Cerebellar cortex (tissue), 1 donor: ENCODE data around the gene DISP1.

Source experiments
- DNase-seq: peaks from one replicate; pipeline ENCODE4 v3.0.0-alpha.2; 2015; ENCODE audit warnings: low spot score

DISP1 gene

GRCh38 chr1:222814536-222815439, at the start of gene DISP1:
TSS of gene DISP1 (plus strand) at chr1:222815039. CDS start at chr1:222942824, 127,785 bp downstream.
- DNase-seq = peak; percentile 81

DNA sequence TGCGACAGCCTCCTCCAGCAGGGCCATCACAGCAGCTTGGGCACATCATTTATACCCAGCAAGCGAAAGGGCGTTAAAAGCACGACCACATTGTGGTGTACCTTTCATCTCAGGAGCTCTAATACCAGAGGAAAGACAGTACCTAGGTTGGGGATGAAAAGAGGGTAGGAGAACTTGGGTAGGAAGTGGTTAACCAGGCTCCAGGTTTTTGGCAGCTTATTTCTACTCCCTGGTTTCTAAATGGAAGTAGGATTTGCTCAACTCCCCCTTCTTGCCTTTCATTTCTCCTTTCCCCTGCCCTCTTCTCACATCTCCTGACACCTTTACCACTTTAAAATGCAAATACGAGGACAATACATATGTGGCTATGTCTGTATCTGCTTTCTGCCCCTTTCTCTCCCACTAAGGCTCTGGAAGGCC, 47.7 kb upstream of the DISP1 start:
- no peak for DNase-seq

- DNase-seq = no peak
These were observed 46.2 kb upstream of the DISP1 start for GRCh38 chr1:222768592-222768991.

- DNase-seq = no peak
These were observed 45.7 kb upstream of the DISP1 start for GRCh38 chr1:222769181-222769580.

DNA sequence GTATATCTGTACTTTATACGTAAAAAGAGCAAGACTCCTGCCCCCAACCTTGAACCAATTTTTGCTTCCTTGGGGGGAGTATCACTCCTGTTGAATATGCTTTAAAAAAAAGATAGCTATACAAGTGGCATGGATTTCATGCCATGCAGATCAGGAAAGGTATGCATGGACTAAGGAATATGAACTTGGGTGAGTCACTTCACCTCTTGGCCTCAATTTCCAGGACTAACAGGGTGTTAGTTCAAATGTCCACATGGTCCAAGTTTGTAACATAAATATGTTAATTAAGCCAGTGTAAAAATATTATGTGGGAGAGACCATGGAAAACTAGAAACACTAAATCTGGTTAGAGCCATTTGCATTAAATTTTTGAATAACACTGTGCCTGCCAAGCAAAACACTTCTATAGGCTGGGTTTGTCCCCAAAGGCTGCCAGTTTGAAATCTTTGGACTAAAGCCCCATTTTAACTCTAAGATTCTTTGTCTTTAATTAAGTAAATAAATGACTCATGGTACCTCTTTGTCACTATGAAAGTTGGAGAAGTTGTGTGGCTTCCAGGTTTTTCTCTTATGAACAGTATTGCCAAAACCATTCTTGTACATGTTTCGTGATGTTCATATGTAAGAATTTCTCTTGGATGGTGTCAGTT, 44.7 kb upstream of the DISP1 start:
- no peak for DNase-seq

- DNase-seq = peak; percentile 85
These were observed 41.9 kb upstream of the DISP1 start for GRCh38 chr1:222772996-222773379.

DNA sequence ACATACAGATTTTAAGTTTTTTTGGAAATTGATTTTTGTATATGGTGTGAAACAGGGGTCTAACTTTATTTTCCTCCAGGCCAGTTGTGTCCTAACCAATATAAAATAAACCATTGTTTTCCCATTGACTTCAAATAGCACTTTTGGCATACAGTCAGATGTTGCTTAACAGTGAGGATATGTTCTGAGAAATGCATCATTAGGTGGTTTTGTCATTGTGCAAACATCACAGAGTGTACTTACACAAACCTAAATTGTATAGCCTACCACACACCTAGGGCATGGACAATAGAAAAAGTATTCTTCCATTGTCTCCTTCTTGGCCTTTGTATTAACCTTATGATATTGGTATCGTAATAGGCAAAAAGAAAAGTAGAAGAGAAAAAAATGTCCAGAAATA, 37.4 kb upstream of the DISP1 start:
- no peak for DNase-seq

DNA sequence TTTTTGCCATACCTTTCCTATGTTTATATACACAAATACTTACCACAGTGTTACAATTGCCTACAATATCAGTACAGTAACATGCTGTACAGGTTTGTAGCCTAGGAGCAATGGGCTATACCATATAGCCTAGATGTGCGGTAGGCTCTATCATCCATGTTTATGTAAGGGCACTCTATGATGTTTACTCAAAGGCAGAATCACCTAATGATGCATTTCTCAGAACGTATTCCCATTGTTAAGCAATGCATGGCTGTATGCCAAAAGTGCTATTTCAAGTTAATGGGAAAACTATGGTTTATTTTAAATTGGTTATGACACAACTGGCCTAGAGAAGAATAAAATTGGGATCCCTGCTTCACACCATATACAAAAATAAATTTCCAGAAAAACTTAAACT, 36.9 kb upstream of the DISP1 start:
- DNase-seq = no peak

DNA sequence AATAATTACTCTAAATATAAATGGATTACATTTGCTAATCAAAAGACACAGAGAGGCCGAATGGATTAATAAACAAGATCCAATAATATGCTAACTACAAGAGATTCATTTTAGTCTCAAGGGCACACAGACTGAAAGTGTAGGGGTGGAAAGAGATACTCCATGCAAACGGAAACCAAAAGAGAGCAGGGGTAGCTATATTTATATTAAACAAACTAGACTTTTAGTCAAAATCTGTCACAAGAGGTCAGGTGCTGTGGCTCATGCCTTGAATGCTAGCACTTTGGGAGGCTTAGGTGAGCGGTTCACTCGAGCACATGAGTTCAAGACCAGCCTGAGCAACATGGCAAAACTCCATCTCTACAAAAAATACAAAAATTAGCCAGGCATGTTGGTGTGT, 33.6 kb upstream of the DISP1 start:
- DNase-seq = no peak

DNA sequence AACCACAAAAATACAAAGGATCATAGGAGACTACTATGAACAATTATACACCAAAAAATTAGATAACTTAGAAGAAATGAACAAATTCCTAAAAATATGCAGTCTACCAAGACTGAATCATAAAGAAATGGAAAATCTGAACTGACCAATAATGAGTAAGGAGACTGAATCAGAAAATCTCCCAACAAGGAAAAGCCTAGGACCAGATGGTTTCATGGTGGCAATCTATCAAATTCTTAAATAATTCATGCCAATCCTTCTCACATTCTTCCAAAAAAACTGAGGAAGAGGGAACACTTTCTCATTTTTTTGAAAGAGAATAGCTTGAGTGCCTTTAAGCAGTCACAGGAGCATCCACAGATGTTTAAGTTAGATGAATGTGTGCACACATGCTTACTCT, 31.8 kb upstream of the DISP1 start:
- no peak for DNase-seq

GRCh38 chr1:222784371-222784770, 30.5 kb upstream of the DISP1 start:
- no peak for DNase-seq

DNA sequence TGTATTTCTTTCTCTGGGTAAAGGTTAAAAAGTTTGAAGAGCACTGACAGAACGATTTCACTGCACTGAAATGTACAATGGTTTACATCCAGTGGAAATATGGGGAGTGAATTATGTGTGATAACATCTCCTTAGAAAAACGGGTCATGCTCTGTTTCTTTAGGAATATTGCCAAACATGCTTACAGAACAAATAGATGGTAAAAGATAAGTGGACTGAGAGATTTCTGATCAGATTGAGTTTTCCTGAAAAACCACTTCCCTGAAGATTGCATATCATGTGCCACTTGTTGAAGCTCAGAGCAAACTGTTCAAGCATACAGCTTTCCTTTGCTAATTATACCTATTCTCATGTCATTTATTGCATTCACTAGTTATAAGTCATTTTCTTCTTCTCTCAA, 29.9 kb upstream of the DISP1 start:
- DNase-seq = no peak

DNA sequence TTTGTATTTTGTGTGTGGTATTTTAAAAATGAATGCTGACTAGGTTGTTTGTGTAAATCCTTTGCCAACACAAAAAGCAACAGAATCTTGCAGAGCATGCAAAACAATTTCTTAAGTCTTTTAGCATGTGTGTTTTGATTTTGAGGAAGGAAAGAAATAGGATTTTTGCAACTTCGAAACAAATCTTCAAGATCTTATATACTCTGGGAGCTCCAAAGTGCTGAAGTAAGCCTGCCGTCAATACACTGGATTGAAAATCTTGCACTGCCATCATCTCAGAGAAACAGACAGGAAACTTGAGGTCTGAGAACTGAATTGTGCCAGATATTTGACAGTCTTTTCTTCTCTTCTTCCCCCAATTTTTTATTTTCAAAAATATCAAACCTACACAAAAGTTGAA, 29.3 kb upstream of the DISP1 start:
- DNase-seq = no peak

- peak; percentile 76 for DNase-seq
These were observed 28.7 kb upstream of the DISP1 start for GRCh38 chr1:222786121-222786520.

- no peak for DNase-seq
These were observed 27.1 kb upstream of the DISP1 start for GRCh38 chr1:222787729-222788128.

- no peak for DNase-seq
These were observed 26.3 kb upstream of the DISP1 start for GRCh38 chr1:222788402-222789156.

GRCh38 chr1:222790115-222790514, 24.7 kb upstream of the DISP1 start:
- DNase-seq = no peak

GRCh38 chr1:222790520-222790919, 24.3 kb upstream of the DISP1 start:
- DNase-seq = no peak

DNA sequence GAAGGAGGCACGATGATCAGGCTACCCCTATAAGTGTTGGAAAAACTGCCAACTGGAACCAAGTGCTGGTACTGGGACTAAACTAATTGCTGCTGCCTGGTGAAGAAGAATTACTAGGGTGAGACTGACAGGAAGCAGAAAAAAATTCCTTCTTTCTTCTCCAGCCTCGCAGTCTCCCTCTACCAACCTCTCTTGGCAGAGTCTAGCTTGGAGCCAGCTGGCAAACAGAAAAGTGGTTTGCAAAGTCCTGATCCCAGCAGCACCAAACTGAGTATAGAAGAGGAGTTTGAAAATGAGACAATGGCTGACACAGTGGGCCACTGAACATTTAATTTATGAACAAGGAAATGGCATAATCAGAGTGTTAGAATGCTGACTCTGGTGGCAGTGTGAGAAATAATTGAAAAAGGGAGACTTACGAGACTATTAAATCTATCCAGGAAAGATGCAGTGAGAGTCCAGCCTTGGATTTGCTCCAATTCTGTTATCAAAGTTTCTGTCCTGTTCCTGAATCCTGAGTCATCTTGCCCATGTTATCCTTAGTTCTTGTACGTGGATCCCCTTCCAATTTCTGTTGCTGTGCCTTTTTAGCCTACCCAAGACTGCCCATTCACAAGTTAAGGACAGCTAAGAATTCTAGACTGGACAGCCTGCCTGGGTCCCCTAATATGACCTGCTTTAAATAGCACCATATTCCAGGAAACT, 23.7 kb upstream of the DISP1 start:
- DNase-seq = no peak

- DNase-seq = peak; percentile 17
These were observed 22.1 kb upstream of the DISP1 start for GRCh38 chr1:222792744-222793143.

- DNase-seq = no peak
These were observed 20.0 kb upstream of the DISP1 start for GRCh38 chr1:222794656-222795474.
